Testis (tissue), 2 donors: ENCODE results near the gene ATP8A1.

Source experiments
- CTCF ChIP-seq, 3 experiments: fragments of 450-650 bp in 2 of 3; fragments of 200-600 bp in 1 of 3; sonication (generic) in 1 of 3; IDR thresholded peaks; one replicate each; pipeline ENCODE4 v1.5.1; 2016 to 2019; ENCODE audit warnings: antibody characterized with exemption in 3 of 3, mild to moderate bottlenecking in 2 of 3, moderate library complexity in 1 of 3
- POLR2A ChIP-seq: fragments of 450-650 bp; IDR thresholded peaks from one replicate; pipeline ENCODE4 v1.6.1; 2017; ENCODE audit warnings: antibody characterized with exemption, mild to moderate bottlenecking, moderate library complexity

DNA sequence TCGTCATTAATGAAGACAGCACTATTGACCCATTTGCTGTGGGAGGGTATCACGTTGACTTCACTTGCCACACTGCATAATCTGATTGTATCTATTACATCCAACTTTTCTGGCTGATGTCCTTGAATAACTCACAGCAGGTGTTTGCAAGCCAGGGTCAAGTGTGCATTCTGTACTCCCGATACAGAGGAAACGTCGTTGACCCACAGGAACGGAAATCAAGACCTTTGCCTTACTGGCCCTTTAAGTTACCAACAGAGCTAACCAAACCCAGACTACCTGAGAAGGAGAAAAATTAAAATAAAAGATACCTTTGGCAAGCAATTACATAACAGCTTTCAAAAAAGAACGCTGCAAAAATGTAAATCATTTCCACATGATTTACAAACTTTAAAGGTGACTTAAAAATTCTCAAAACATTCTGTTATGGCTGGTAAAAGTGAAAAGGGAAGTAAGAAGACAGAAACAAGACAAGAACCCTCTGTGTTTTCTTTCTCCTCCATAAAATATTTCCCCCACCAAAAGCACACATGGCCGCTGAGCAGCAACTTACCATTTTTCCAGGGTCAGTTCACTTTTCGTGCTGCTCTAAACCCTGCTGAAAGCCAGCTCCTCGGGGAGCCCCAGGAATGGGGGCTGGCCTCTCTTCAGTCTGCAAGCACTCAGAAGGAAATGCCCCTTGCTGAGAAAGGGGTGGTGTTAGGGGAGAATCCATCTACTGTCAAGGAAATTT, 266.1 kb downstream of the ATP8A1 start:
- TF ChIP-seq CTCF (IDR thresholded peaks at IDR 0.05) (no peak), POLR2A (no peak)
